ENCODE measurements around the gene SHISA6.

The SHISA6 gene

GRCh38 chr17:11610999-11611566, 370.1 kb downstream of the SHISA6 start:
- no peak for DNase-seq

GRCh38 chr17:11612956-11613355, 371.9 kb downstream of the SHISA6 start:
- DNase-seq = no peak

Measured in CD4-positive, alpha-beta T cell treated with Interleukin-17A for 1 hour (primary cell).